K562 (cell line): Measurements from ENCODE around the gene ORAI1. TPM values are rescaled to one million over a fixed set of nuclear protein-coding genes. Genes with fewer than 3 reads are reported as not detected.

Source experiments
- ARHGAP35 ChIP-seq: fragments of 450-650 bp; IDR thresholded peaks from 2 replicates; pipeline ENCODE4 v1.6.1; 2018; ENCODE audit not compliant: partially characterized antibody
- DEAF1 ChIP-seq: fragments of 450-650 bp; formaldehyde crosslinking; IDR thresholded peaks from 2 replicates; pipeline ENCODE4 v1.4.0; 2020; ENCODE audit warnings: mild to moderate bottlenecking, moderate library complexity
- DMBX1 ChIP-seq: fragments of 250-450 bp; sonication (Bioruptor Pico); IDR thresholded peaks from 2 replicates; pipeline ENCODE4 v1.8.0; 2022; ENCODE audit warnings: inconsistent platforms, mild to moderate bottlenecking, moderate library complexity, borderline replicate concordance
- ELF1 ChIP-seq: fragments of 200-800 bp; sonication (Bioruptor generic); IDR thresholded peaks from 2 replicates; pipeline ENCODE4 v1.6.1; 2016; ENCODE audit warnings: missing genetic modification characterization, missing compliant biosample characterization
- ELF2 ChIP-seq: fragments of 250-450 bp; sonication (Bioruptor Pico); IDR thresholded peaks from 2 replicates; pipeline ENCODE4 v1.5.0; 2021; ENCODE audit warnings: mild to moderate bottlenecking
- ETV6 ChIP-seq, 3 experiments: fragments of 150-350 bp in 1 of 3; sonication (generic) in 1 of 3; formaldehyde crosslinking in 1 of 3; IDR thresholded peaks; 2 replicates each; pipeline versions ENCODE4 v1.6.1 to v1.8.0; 2014 to 2022; ENCODE audit warnings: borderline replicate concordance in 2 of 3, low read depth in 2 of 3, antibody characterized with exemption in 1 of 3, low read length in 1 of 3, mild to moderate bottlenecking in 1 of 3, missing genetic modification reagents in 1 of 3
- HDGF ChIP-seq: fragments of 450-650 bp; IDR thresholded peaks from 2 replicates; pipeline ENCODE4 v1.6.1; 2016
- MAFK ChIP-seq: IDR thresholded peaks from 2 replicates; pipeline ENCODE4 v1.6.1; 2011; ENCODE audit warnings: low read length, improper control_type of control experiment
- MXI1 ChIP-seq: IDR thresholded peaks from 2 replicates; pipeline ENCODE4 v1.6.1; 2011; ENCODE audit warnings: low read depth, mild to moderate bottlenecking, improper control_type of control experiment, low read length
- NR2C1 ChIP-seq, 2 experiments: fragments of 450-650 bp; IDR thresholded peaks; 2 replicates each; pipeline ENCODE4 v1.6.1; 2017; ENCODE audit warnings: mild to moderate bottlenecking in 2 of 2, antibody characterized with exemption in 1 of 2, inconsistent platforms in 1 of 2, missing compliant biosample characterization in 1 of 2, missing genetic modification characterization in 1 of 2
- POLR2A ChIP-seq: fragments of 450-650 bp; conservative IDR thresholded peaks from 2 replicates; pipeline ENCODE4 v1.6.1; 2016
- SAFB ChIP-seq: fragments of 200-400 bp; formaldehyde crosslinking; IDR thresholded peaks from 2 replicates; pipeline ENCODE4 v1.6.1; 2017; ENCODE audit warnings: low read depth, low read length, borderline replicate concordance
- SMAD3 ChIP-seq: fragments of 450-650 bp; formaldehyde crosslinking; conservative IDR thresholded peaks from 2 replicates; pipeline ENCODE4 v1.4.0; 2020; ENCODE audit warnings: mild to moderate bottlenecking
- TCF15 ChIP-seq: fragments of 250-450 bp; sonication (Bioruptor Pico); IDR thresholded peaks from 2 replicates; pipeline ENCODE4 v1.8.0; 2022; ENCODE audit warnings: moderate library complexity, mild to moderate bottlenecking, inconsistent platforms
- ZBTB2 ChIP-seq: fragments of 450-650 bp; IDR thresholded peaks from 2 replicates; pipeline ENCODE4 v1.6.1; 2016; ENCODE audit warnings: antibody characterized with exemption
- ZBTB26 ChIP-seq: fragments of 450-650 bp; formaldehyde crosslinking; IDR thresholded peaks from 2 replicates; pipeline ENCODE4 v1.4.0; 2022; ENCODE audit warnings: missing genetic modification characterization
- ZC3H11A ChIP-seq: IDR thresholded peaks from 2 replicates; pipeline ENCODE4 v1.6.1; 2012; ENCODE audit warnings: low read depth, low read length, improper control_type of control experiment
- ZKSCAN8 ChIP-seq: fragments of 200-800 bp; sonication (Bioruptor generic); IDR thresholded peaks from 2 replicates; pipeline ENCODE4 v1.6.1; 2016; ENCODE audit warnings: missing genetic modification characterization, missing compliant biosample characterization
- ZNF165 ChIP-seq: fragments of 250-450 bp; sonication (Bioruptor Pico); IDR thresholded peaks from 2 replicates; pipeline ENCODE4 v1.4.0; 2020; ENCODE audit warnings: borderline replicate concordance
- ZNF449 ChIP-seq: fragments of 250-450 bp; sonication (Bioruptor Pico); IDR thresholded peaks from 2 replicates; pipeline ENCODE4 v1.8.0; 2022; ENCODE audit warnings: moderate library complexity, mild to moderate bottlenecking, inconsistent platforms
- polyA plus RNA-seq, 8 experiments: library from polyadenylated mRNA; depleted of rRNA in 4 of 8; stranded (reverse) in 5 of 8; unstranded in 3 of 8; fragments of >200 nt; fragmentation: Nextera tagmentation in 2 of 8; fragmentation: Illumina TruSeq in 1 of 8; extraction: Ambion mirVana in 2 of 8; extraction: Trizol in 1 of 8; gene quantifications; 2 replicates each; pipeline versions ENCODE4 v1.2.1 to v1.2.3, GENCODE V29; 2011 to 2014; ENCODE audit warnings: inconsistent platforms in 1 of 8, missing spikeins in 1 of 8
- total RNA-seq, 7 experiments: library from RNA; depleted of rRNA in 6 of 7; stranded (reverse); fragments of >200 nt in 6 of 7; fragmentation: Illumina TruSeq in 2 of 7; extraction: Trizol in 2 of 7; gene quantifications; 2 replicates each; pipeline versions ENCODE4 v1.2.1 to v1.2.3, GENCODE V29; 2011 to 2021; ENCODE audit warnings: low replicate concordance in 1 of 7

The ORAI1 gene
- total and polyA plus RNA-seq, 9 of the 15 experiments (the other 6 are each of a cell fraction or from before 2014, with no cell fraction given), result 2.6 to 23.8 (median 9.3) TPM

GRCh38 chr12:121626087-121626852, at the start of gene ORAI1 (continued):
- TF ChIP-seq ZBTB26 (peak; percentile 51; the same call in 1 of the 2 replicates), ZNF449 (CRISPR knock-in tag) (no peak), ELF1 (tag) (no peak), POLR2A (peak; percentile 56), ZBTB2 (no peak), SAFB (no peak), ZNF165 (CRISPR knock-in tag) (no peak), SMAD3 (CRISPR knock-in tag) (0 out of 2 replicates have a peak, but pooled peaks have one; percentile 19), ZKSCAN8 (CRISPR knock-in tag) (0 out of 2 replicates have a peak, but pooled peaks have one; percentile 23), DMBX1 (CRISPR knock-in tag) (no peak), HDGF (no peak), TCF15 (CRISPR knock-in tag) (no peak), ETV6 (IDR thresholded peaks at IDR 0.05; ENCODE audit: borderline replicate concordance in 1 of 2, low read depth in 2 of 2, low read length in 1 of 2) (no peak), ETV6 (CRISPR knock-in tag; IDR thresholded peaks at IDR 0.05; ENCODE audit: borderline replicate concordance) (no peak), MXI1 (no peak), DEAF1 (CRISPR knock-in tag) (no peak), ARHGAP35 (no peak), ZC3H11A (0 out of 2 replicates have a peak, but pooled peaks have one; percentile 30), ELF2 (CRISPR knock-in tag) (no peak), NR2C1 (IDR thresholded peaks at IDR 0.05) (no peak), NR2C1 (tag; IDR thresholded peaks at IDR 0.05) (no peak), MAFK (no peak)
